ENCODE results near the gene HCFC1.

The HCFC1 gene

GRCh38 chrX:153973127-153974002, 1.7 kb upstream of the HCFC1 start:
- DNase-seq, result no peak

GRCh38 chrX:153972368-153973126, 929 bp upstream of the HCFC1 start, which contains the start of gene TMEM187:
TSS of gene TMEM187 (plus strand) at chrX:153972754. CDS start at chrX:153982063, 9,309 bp downstream.
- peak; percentile 87 for DNase-seq

GRCh38 chrX:153971124-153971449, 531 bp downstream of the HCFC1 start:
- DNase-seq, result peak; percentile 85

GRCh38 chrX:153970357-153971123, 1.1 kb downstream of the HCFC1 start:
- peak; percentile 65 for DNase-seq

- DNase-seq, result no peak
These were observed 1.7 kb downstream of the HCFC1 start for GRCh38 chrX:153969904-153970356.

GRCh38 chrX:153969125-153969903, 2.3 kb downstream of the HCFC1 start:
- no peak for DNase-seq

- DNase-seq, result no peak
These were observed 2.9 kb downstream of the HCFC1 start for GRCh38 chrX:153968754-153969124.

GRCh38 chrX:153968255-153968654, 3.4 kb downstream of the HCFC1 start:
- DNase-seq, result no peak

- DNase-seq, result no peak
These were observed 3.9 kb downstream of the HCFC1 start for GRCh38 chrX:153967536-153968224.

- no peak for DNase-seq
These were observed 4.6 kb downstream of the HCFC1 start for GRCh38 chrX:153966841-153967535.

- no peak for DNase-seq
These were observed 5.3 kb downstream of the HCFC1 start for GRCh38 chrX:153966283-153966688.

GRCh38 chrX:153965406-153965805, 6.2 kb downstream of the HCFC1 start:
- no peak for DNase-seq

- DNase-seq, result no peak
These were observed 7.5 kb downstream of the HCFC1 start for GRCh38 chrX:153964105-153964504.

- no peak for DNase-seq
These were observed 8.1 kb downstream of the HCFC1 start for GRCh38 chrX:153963546-153963945.

GRCh38 chrX:153961292-153961691, 10.3 kb downstream of the HCFC1 start:
- DNase-seq, result no peak

- no peak for DNase-seq
These were observed 10.8 kb downstream of the HCFC1 start for GRCh38 chrX:153960786-153961185.

- no peak for DNase-seq
These were observed 11.5 kb downstream of the HCFC1 start for GRCh38 chrX:153960077-153960476.

- DNase-seq, result no peak
These were observed 12.0 kb downstream of the HCFC1 start for GRCh38 chrX:153959649-153960048.

GRCh38 chrX:153958605-153959004, 13.0 kb downstream of the HCFC1 start:
- DNase-seq, result no peak

GRCh38 chrX:153957224-153957623, 14.4 kb downstream of the HCFC1 start:
- DNase-seq, result no peak

Measured in fibroblast of upper back skin (primary cell).